Measurements from ENCODE around the gene FBXL17.

DNA sequence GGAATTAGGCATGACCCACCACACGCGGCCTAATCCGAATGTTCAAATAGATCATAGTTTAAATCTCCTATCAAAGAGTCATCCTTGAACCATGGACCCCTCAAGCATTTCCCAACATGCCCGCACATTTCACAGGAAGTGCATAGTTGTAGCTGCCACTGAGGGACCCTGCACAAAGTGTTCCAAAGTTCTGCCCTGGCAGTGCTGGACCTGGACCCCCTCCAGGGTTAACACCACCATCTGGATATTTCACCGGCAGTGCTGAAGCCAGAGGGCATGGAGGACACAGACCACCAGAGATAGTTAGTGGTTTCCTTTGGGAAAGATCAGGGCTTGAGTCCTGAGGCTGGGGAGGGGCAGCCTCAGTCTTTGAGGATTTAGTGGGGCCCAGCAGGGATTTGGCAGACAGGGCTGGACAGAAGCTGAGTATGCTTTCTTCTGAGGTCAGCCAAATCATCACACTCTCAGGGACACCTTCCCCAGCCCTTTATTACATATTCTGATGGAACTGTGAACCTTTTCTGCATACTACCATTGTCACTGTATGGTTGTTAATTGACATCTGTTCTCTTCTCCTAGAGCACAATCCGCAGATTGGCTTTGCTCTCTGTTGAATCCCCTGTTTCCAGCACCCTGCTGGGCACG is 567.6 kb downstream of the FBXL17 start:
- TF ChIP-seq RCOR1 (IDR thresholded peaks at IDR 0.05; ENCODE audit: borderline replicate concordance in 1 of 2, low read depth in 2 of 2, low read length in 2 of 2) (no peak), ZNF239 (CRISPR knock-in tag; IDR thresholded peaks at IDR 0.05) (no peak), TARDBP (IDR thresholded peaks at IDR 0.05) (no peak), ZNF174 (CRISPR knock-in tag; IDR thresholded peaks at IDR 0.05) (no peak), POLR2AphosphoS5 (IDR thresholded peaks at IDR 0.05; ENCODE audit: control insufficient read depth, insufficient read depth, low read depth, low read length) (no peak), CBX1 (IDR thresholded peaks at IDR 0.05; ENCODE audit: low read depth) (no peak), EZH2 (IDR thresholded peaks at IDR 0.05; ENCODE audit: borderline replicate concordance, low read depth, low read length) (no peak), MAFG (tag; conservative IDR thresholded peaks at IDR 0.05) (no peak), KDM1A (IDR thresholded peaks at IDR 0.05) (no peak)
- TF ChIP-seq, protein P1, sequence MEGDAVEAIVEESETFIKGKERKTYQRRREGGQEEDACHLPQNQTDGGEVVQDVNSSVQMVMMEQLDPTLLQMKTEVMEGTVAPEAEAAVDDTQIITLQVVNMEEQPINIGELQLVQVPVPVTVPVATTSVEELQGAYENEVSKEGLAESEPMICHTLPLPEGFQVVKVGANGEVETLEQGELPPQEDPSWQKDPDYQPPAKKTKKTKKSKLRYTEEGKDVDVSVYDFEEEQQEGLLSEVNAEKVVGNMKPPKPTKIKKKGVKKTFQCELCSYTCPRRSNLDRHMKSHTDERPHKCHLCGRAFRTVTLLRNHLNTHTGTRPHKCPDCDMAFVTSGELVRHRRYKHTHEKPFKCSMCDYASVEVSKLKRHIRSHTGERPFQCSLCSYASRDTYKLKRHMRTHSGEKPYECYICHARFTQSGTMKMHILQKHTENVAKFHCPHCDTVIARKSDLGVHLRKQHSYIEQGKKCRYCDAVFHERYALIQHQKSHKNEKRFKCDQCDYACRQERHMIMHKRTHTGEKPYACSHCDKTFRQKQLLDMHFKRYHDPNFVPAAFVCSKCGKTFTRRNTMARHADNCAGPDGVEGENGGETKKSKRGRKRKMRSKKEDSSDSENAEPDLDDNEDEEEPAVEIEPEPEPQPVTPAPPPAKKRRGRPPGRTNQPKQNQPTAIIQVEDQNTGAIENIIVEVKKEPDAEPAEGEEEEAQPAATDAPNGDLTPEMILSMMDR (IDR thresholded peaks at IDR 0.05 in 2 of 3, conservative IDR thresholded peaks at IDR 0.05 in 1 of 3; ENCODE audit: insufficient read depth in 2 of 3, low read depth in 1 of 3, low read length in 3 of 3): no peak

Data from K562 (cell line).